PC-3 (cell line): ENCODE results near the gene OCA2. TPM values are rescaled to one million over a fixed set of nuclear protein-coding genes. Genes with fewer than 3 reads are reported as not detected.

Experiments
- ATAC-seq: fragments of 200-7000 bp; cut with Tn5 transposase; 2 replicates; pipeline ENCODE4 v1.9.1; 2020; ENCODE audit warnings: mild to moderate bottlenecking, moderate library complexity
- BruUV-seq: library from RNA; stranded (reverse); fragments of 400-500 nt; replicated peaks from 2 replicates; lab custom pipeline; 2021; lab: Mats Ljungman, UMichigan
- CTCF ChIA-PET: fragments of 300-600 bp; sonication (Branson Sonifier 250); formaldehyde crosslinking; loops from one replicate; lab custom pipeline; 2022; ENCODE audit warnings: antibody characterized with exemption; lab: Charles Lee
- POLR2A ChIA-PET: fragments of 300-600 bp; sonication (Branson Sonifier 250); formaldehyde crosslinking; loops from one replicate; lab custom pipeline; 2022; ENCODE audit warnings: antibody characterized with exemption; ENCODE audit not compliant: unreplicated experiment; lab: Charles Lee
- DNase-seq: peaks from one replicate; pipeline ENCODE4 v3.0.0-alpha.2; 2015
- H2AFZ ChIP-seq: fragments of 300-600 bp; sonication (generic); 2 replicates; pipeline ENCODE4 v1.6.0; 2016; ENCODE audit warnings: antibody characterized with exemption, low read length
- H3F3A ChIP-seq: fragments of 300-600 bp; sonication (generic); one replicate; pipeline ENCODE4 v1.6.0; 2017; ENCODE audit warnings: antibody characterized with exemption, low read length, control low read depth, mild to moderate bottlenecking; ENCODE audit not compliant: unreplicated experiment
- H3K27ac ChIP-seq: fragments of 300-600 bp; sonication (generic); 2 replicates; pipeline ENCODE4 v1.5.1; 2016; ENCODE audit warnings: mild to moderate bottlenecking, low read length
- H3K27me3 ChIP-seq: fragments of 300-600 bp; sonication (generic); 2 replicates; pipeline ENCODE4 v1.6.1; 2016; ENCODE audit warnings: low read length, mixed read lengths
- H3K36me3 ChIP-seq: fragments of 300-600 bp; sonication (generic); 2 replicates; pipeline ENCODE4 v1.6.1; 2016; ENCODE audit warnings: low read depth, mixed run types, low read length, mixed read lengths
- H3K4me1 ChIP-seq: fragments of 300-600 bp; sonication (generic); 2 replicates; pipeline ENCODE4 v1.5.1; 2016; ENCODE audit warnings: low read length; ENCODE audit not compliant: insufficient read depth
- H3K4me2 ChIP-seq: fragments of 300-600 bp; sonication (generic); 2 replicates; pipeline ENCODE4 v1.6.0; 2016; ENCODE audit warnings: low read length
- H3K4me3 ChIP-seq: fragments of 300-600 bp; sonication (generic); 2 replicates; pipeline ENCODE4 v1.5.1; 2016; ENCODE audit warnings: mild to moderate bottlenecking, low read length, mixed read lengths
- H3K79me2 ChIP-seq: fragments of 300-600 bp; sonication (generic); 2 replicates; pipeline ENCODE4 v1.6.1; 2017; ENCODE audit warnings: low read length, mixed read lengths
- H3K9ac ChIP-seq: fragments of 300-600 bp; sonication (generic); 2 replicates; pipeline ENCODE4 v1.6.0; 2016; ENCODE audit warnings: mild to moderate bottlenecking, low read length
- H3K9me2 ChIP-seq: fragments of 300-600 bp; sonication (generic); replicated peaks from 2 replicates; pipeline ENCODE4 v1.6.1; 2016; ENCODE audit warnings: mixed run types, low read length, mixed read lengths
- H3K9me3 ChIP-seq: fragments of 300-600 bp; sonication (generic); 2 replicates; pipeline ENCODE4 v1.6.1; 2016; ENCODE audit warnings: low read length, mixed read lengths
- H4K20me1 ChIP-seq: fragments of 300-600 bp; sonication (generic); 2 replicates; pipeline ENCODE4 v1.6.1; 2016; ENCODE audit warnings: low read length, mixed read lengths
- EZH2 ChIP-seq: fragments of 300-600 bp; sonication (generic); IDR thresholded peaks from one replicate; pipeline ENCODE4 v1.6.1; 2017; ENCODE audit warnings: antibody characterized with exemption, mild to moderate bottlenecking, low read length; ENCODE audit not compliant: unreplicated experiment
- EZH2phosphoT487 ChIP-seq: fragments of 300-600 bp; sonication (generic); IDR thresholded peaks from 2 replicates; pipeline ENCODE4 v1.6.1; 2018; ENCODE audit warnings: mild to moderate bottlenecking, antibody characterized with exemption, low read length, borderline replicate concordance
- intact Hi-C: fragments of 100-400 bp; cut with micrococcal nuclease; formaldehyde crosslinking; loops from 2 replicates; pipeline ENCODE4 v1.9.0; 2023
- total RNA-seq: library from RNA; depleted of rRNA; stranded (reverse); fragments of >200 nt; gene quantifications from 2 replicates; pipeline ENCODE4 v1.2.3, GENCODE V29; 2014
- TF ChIP-seq, protein P1 (sequence below): fragments of 300-600 bp; sonication (generic); conservative IDR thresholded peaks from 2 replicates; pipeline ENCODE4 v1.5.1; 2017; ENCODE audit warnings: antibody characterized with exemption, low read depth, mild to moderate bottlenecking, low read length

OCA2 gene
- total RNA-seq, 1 experiment from 2014 or later = not detected

DNA sequence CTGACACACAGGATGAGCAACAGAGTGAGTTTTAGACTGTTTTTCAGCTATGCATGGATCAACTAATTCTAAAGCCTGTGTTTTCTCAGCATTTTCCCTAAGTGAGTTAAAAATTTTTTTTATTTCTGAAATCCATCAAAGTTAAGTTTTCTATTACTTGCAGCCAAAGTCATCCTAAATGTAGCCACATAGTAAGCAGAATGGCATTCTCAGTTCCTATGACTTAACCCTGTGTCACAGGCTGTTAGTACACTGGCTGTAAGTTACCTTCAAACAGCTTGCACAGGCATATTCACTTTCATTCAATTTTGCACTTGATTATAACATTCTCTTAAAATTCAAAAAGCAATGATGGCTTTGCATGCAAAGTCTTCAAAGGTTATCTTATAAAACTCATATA, 368.2 kb downstream of the OCA2 start:
- no peaks in the 10 kb centered on the region for H3K9me2 ChIP-seq
- H3K4me2 ChIP-seq = no peak overlapping the region
- no peaks in the 10 kb centered on the region for H3K79me2 ChIP-seq
- H3K9me3 ChIP-seq = peaks cover 23% of the 10 kb centered on the region
- no peak overlapping the region for H3K4me3 ChIP-seq
- BruUV-seq = no TSS peak
- ChIA-PET POLR2A (no interaction called here), CTCF (no interaction called here)
- no peak overlapping the region for H3K27ac ChIP-seq
- no peaks in the 10 kb centered on the region for H3K27me3 ChIP-seq
- no peaks in the 10 kb centered on the region for H3F3A ChIP-seq
- H3K36me3 ChIP-seq = no peaks in the 10 kb centered on the region
- no peaks in the 10 kb centered on the region for H4K20me1 ChIP-seq
- TF ChIP-seq, protein P1, sequence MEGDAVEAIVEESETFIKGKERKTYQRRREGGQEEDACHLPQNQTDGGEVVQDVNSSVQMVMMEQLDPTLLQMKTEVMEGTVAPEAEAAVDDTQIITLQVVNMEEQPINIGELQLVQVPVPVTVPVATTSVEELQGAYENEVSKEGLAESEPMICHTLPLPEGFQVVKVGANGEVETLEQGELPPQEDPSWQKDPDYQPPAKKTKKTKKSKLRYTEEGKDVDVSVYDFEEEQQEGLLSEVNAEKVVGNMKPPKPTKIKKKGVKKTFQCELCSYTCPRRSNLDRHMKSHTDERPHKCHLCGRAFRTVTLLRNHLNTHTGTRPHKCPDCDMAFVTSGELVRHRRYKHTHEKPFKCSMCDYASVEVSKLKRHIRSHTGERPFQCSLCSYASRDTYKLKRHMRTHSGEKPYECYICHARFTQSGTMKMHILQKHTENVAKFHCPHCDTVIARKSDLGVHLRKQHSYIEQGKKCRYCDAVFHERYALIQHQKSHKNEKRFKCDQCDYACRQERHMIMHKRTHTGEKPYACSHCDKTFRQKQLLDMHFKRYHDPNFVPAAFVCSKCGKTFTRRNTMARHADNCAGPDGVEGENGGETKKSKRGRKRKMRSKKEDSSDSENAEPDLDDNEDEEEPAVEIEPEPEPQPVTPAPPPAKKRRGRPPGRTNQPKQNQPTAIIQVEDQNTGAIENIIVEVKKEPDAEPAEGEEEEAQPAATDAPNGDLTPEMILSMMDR = no peak
- TF ChIP-seq EZH2 (no peak), EZH2phosphoT487 (no peak)
- H3K4me1 ChIP-seq = no peaks in the 10 kb centered on the region
- intact Hi-C loops = no loop called here
- DNase-seq (peak; percentile 27), ATAC-seq (no peak)
- no peak overlapping the region for H3K9ac ChIP-seq
- no peak overlapping the region for H2AFZ ChIP-seq

DNA sequence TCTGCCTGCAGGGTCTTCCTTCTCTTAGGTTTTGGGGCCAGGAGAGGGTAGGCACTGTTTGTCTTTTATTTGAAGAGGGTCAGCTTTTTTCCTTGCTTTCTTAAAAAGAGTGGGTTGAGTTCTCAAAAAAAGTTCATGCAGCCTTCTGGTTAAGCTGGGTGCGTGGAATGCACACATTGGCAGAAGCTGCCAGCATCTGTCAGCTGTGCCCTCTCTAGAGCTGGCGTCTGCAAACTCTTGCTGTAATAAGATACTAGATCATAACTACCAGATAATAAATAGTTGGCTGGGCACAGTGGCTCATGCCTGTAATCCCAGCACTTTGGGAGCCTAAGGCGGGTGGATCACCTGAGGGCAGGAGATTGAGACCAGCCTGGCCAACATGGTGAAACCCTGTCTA, 373.4 kb downstream of the OCA2 start:
- Histone ChIP-seq H3K9me3 (0 out of 2 replicates have a peak, but pooled peaks cover 4% of the 10 kb centered on the region), H3K79me2 (no peaks in the 10 kb centered on the region), H3F3A (no peaks in the 10 kb centered on the region), H3K9me2 (no peaks in the 10 kb centered on the region), H3K9ac (no peak overlapping the region), H3K27ac (no peak overlapping the region), H3K36me3 (no peaks in the 10 kb centered on the region), H4K20me1 (no peaks in the 10 kb centered on the region), H3K27me3 (no peaks in the 10 kb centered on the region), H3K4me3 (no peak overlapping the region), H3K4me1 (no peaks in the 10 kb centered on the region), H3K4me2 (no peak overlapping the region), H2AFZ (no peak overlapping the region)
- ATAC-seq (no peak), DNase-seq (no peak)
- ChIA-PET CTCF (no interaction called here), POLR2A (no interaction called here)
- TF ChIP-seq EZH2 (no peak), EZH2phosphoT487 (no peak)
- TF ChIP-seq, protein P1 = no peak
- intact Hi-C loops = no loop called here
- BruUV-seq = no TSS peak

DNA sequence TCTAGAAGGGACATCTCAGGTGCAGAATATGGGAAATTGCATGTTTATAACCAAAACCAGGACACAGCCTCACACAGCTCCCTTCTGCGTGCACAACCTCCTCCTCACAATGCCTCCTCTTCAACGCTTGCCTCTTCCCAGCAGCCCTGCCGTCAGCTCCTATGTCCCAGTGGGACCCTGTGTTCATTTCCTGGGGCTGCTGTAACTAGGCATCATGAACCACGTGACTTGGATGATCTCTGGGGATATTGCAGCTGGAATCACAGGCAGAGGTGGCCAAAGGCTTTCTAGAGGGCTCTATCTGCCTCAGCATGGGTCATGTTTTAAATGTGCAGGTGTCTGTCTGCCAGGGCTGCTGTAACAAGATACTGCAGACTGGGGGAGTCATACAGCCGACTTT, 375.3 kb downstream of the OCA2 start:
- ATAC-seq = no peak
- no peak overlapping the region for H3K27ac ChIP-seq
- no peak overlapping the region for H3K9ac ChIP-seq
- no peaks in the 10 kb centered on the region for H3K79me2 ChIP-seq
- no peaks in the 10 kb centered on the region for H4K20me1 ChIP-seq
- 0 out of 2 replicates have a peak, but pooled peaks cover 4% of the 10 kb centered on the region for H3K9me3 ChIP-seq
- H3K9me2 ChIP-seq = no peaks in the 10 kb centered on the region
- no peaks in the 10 kb centered on the region for H3K4me1 ChIP-seq
- intact Hi-C loops = no loop called here
- no peaks in the 10 kb centered on the region for H3K36me3 ChIP-seq
- no peak overlapping the region for H3K4me3 ChIP-seq
- H3K4me2 ChIP-seq = no peak overlapping the region
- H2AFZ ChIP-seq = no peak overlapping the region
- H3K27me3 ChIP-seq = no peaks in the 10 kb centered on the region
- TF ChIP-seq, protein P1 = no peak
- no peak for TF ChIP-seq EZH2phosphoT487
- no peak for TF ChIP-seq EZH2
- no TSS peak for BruUV-seq
- POLR2A ChIA-PET = no interaction called here
- CTCF ChIA-PET = no interaction called here
- no peaks in the 10 kb centered on the region for H3F3A ChIP-seq
- no peak for DNase-seq
